Naive thymus-derived CD4-positive, alpha-beta T cell (primary cell): ENCODE measurements around the gene ERCC6. TPM values are rescaled to one million over a fixed set of nuclear protein-coding genes. Genes with fewer than 3 reads are reported as not detected.

Experiments
- ATAC-seq: fragments of 150-1000 bp; cut with Tn5 transposase; 2 replicates; pipeline ENCODE4 v1.10.0; 2021; ENCODE audit warnings: mild to moderate bottlenecking, moderate library complexity
- CTCF ChIA-PET: fragments of 350-600 bp; sonication (Branson Sonifier 250); formaldehyde crosslinking; loops from one replicate; lab custom pipeline; 2021; ENCODE audit warnings: antibody characterized with exemption; lab: Charles Lee
- POLR2A ChIA-PET: fragments of 350-600 bp; sonication (Branson Sonifier 250); formaldehyde crosslinking; loops from one replicate; lab custom pipeline; 2021; ENCODE audit warnings: antibody characterized with exemption, inconsistent platforms; lab: Charles Lee
- DNase-seq, 9 donors: peaks; one replicate each; pipeline versions ENCODE4 v3.0.0 to v3.0.0-alpha.2; 2020 to 2022; ENCODE audit warnings: mixed read lengths in 1 of 9
- H3K27ac ChIP-seq: one replicate; pipeline ENCODE4 v1.7.0; 2013; ENCODE audit warnings: mild to moderate bottlenecking, low read depth, low read length, moderate library complexity
- H3K27me3 ChIP-seq, 2 donors: one replicate each; pipeline ENCODE4 v1.7.0; 2013; ENCODE audit warnings: low read length in 2 of 2, mild to moderate bottlenecking in 2 of 2, moderate library complexity in 2 of 2; ENCODE audit not compliant: control insufficient read depth in 2 of 2, insufficient read depth in 2 of 2
- H3K36me3 ChIP-seq, 3 experiments: 1 replicate in 2 of 3; 2 replicates in 1 of 3; pipeline ENCODE4 v1.7.0; 2013; ENCODE audit warnings: low read length in 3 of 3, mild to moderate bottlenecking in 3 of 3, moderate library complexity in 1 of 3; ENCODE audit not compliant: insufficient read depth in 3 of 3, control insufficient read depth in 2 of 3
- H3K4me1 ChIP-seq, 2 donors: one replicate each; pipeline ENCODE4 v1.7.0; 2013; ENCODE audit warnings: low read length in 2 of 2, mild to moderate bottlenecking in 2 of 2, moderate library complexity in 1 of 2; ENCODE audit not compliant: control insufficient read depth in 2 of 2, insufficient read depth in 2 of 2
- H3K4me3 ChIP-seq: 2 replicates; pipeline ENCODE4 v1.7.0; 2013; ENCODE audit warnings: mild to moderate bottlenecking, low read length
- H3K9me3 ChIP-seq, 3 experiments: 1 replicate in 2 of 3; 2 replicates in 1 of 3; pipeline ENCODE4 v1.7.0; 2013; ENCODE audit warnings: low read length in 3 of 3; ENCODE audit not compliant: control insufficient read depth in 2 of 3
- H3K27ac Mint-ChIP-seq, 9 donors: one replicate each; pipeline ENCODE4 v1.8.0; 2020 to 2022; ENCODE audit warnings: mixed read lengths in 9 of 9, mild to moderate bottlenecking in 8 of 9, moderate library complexity in 5 of 9, inconsistent platforms in 2 of 9
- H3K27me3 Mint-ChIP-seq, 5 donors: one replicate each; pipeline ENCODE4 v1.8.0; 2021 to 2022; ENCODE audit warnings: mixed read lengths in 5 of 5, mild to moderate bottlenecking in 1 of 5
- H3K36me3 Mint-ChIP-seq, 5 donors: one replicate each; pipeline ENCODE4 v1.8.0; 2020 to 2022; ENCODE audit warnings: mixed read lengths in 5 of 5, mild to moderate bottlenecking in 3 of 5, inconsistent platforms in 1 of 5
- H3K4me1 Mint-ChIP-seq, 7 donors: one replicate each; pipeline ENCODE4 v1.8.0; 2020 to 2022; ENCODE audit warnings: mixed read lengths in 7 of 7, mild to moderate bottlenecking in 3 of 7, inconsistent platforms in 1 of 7
- H3K4me3 Mint-ChIP-seq, 10 donors: one replicate each; pipeline ENCODE4 v1.8.0; 2020 to 2022; ENCODE audit warnings: mild to moderate bottlenecking in 10 of 10, mixed read lengths in 10 of 10, moderate library complexity in 6 of 10, inconsistent platforms in 2 of 10
- H3K9me3 Mint-ChIP-seq, 11 donors: one replicate each; pipeline ENCODE4 v1.8.0; 2020 to 2022; ENCODE audit warnings: mixed read lengths in 11 of 11, mild to moderate bottlenecking in 4 of 11, inconsistent platforms in 1 of 11, moderate library complexity in 1 of 11
- intact Hi-C, 2 donors: fragments of 100-400 bp; cut with micrococcal nuclease; formaldehyde crosslinking; loops; one replicate each; pipeline ENCODE4 v1.15.1; 2023
- polyA plus RNA-seq, 2 donors: library from polyadenylated mRNA; unstranded; fragments of 300-500 nt; fragmentation: Illumina TruSeq; gene quantifications; one replicate each; pipeline ENCODE4 v1.2.3, GENCODE V29; 2021
- total RNA-seq, 6 experiments: library from RNA in 5 of 6; stranded (reverse) in 5 of 6; gene quantifications; 1 replicate in 5 of 6; 2 replicates in 1 of 6; pipeline ENCODE4 v1.2.3 and lab custom pipeline; 2021 to 2026

Gene ERCC6
- total and polyA plus RNA-seq, 7 experiments from 2014 or later: 11.0 to 50.7 (median 31.4) TPM

GRCh38 chr10:49471532-49471931 lies 67.4 kb downstream of the ERCC6 start:
- no peak for DNase-seq
- H3K4me1 ChIP-seq: no peaks in the 10 kb centered on the region
- no peak overlapping the region for H3K27ac ChIP-seq
- no peak for ATAC-seq
- no peaks in the 10 kb centered on the region for H3K27me3 ChIP-seq
- H3K36me3 ChIP-seq: peaks cover 7 to 86% (median 13%) of the 10 kb centered on the region in 3 experiments
- CTCF ChIA-PET: interaction anchor here (1.0 kb wide), 1 partner anchor 64 kb away, joined by 3 read pairs; no protein-coding TSS in a partner anchor
- peaks cover 31 to 95% (median 84%) of the 10 kb centered on the region in 5 donors for H3K36me3 Mint-ChIP-seq
- H3K27ac Mint-ChIP-seq: no peak overlapping the region
- H3K4me3 ChIP-seq: no peak overlapping the region
- no peaks in the 10 kb centered on the region for H3K27me3 Mint-ChIP-seq
- POLR2A ChIA-PET: no interaction called here
- intact Hi-C loops: no loop called here
- no peak overlapping the region for H3K4me3 Mint-ChIP-seq
- H3K4me1 Mint-ChIP-seq: no peaks in the 10 kb centered on the region
- no peaks in the 10 kb centered on the region for H3K9me3 ChIP-seq
- H3K9me3 Mint-ChIP-seq: peaks cover 0 to 5% (median 0%) of the 10 kb centered on the region in 11 donors

GRCh38 chr10:49465736-49466135 lies 73.2 kb downstream of the ERCC6 start:
- Mint-ChIP-seq H3K27me3 (no peaks in the 10 kb centered on the region), H3K27ac (no peak overlapping the region), H3K4me3 (no peak overlapping the region), H3K36me3 (peaks cover 38 to 89% (median 81%) of the 10 kb centered on the region in 5 donors), H3K4me1 (peaks cover 0 to 4% (median 0%) of the 10 kb centered on the region in 7 donors), H3K9me3 (peaks cover 7 to 28% (median 16%) of the 10 kb centered on the region in 11 donors)
- POLR2A ChIA-PET: no interaction called here
- Histone ChIP-seq H3K36me3 (peaks cover 0 to 48% (median 5%) of the 10 kb centered on the region in 3 experiments), H3K27me3 (no peaks in the 10 kb centered on the region), H3K4me1 (no peaks in the 10 kb centered on the region), H3K27ac (no peak overlapping the region), H3K4me3 (no peak overlapping the region), H3K9me3 (peaks cover 0 to 8% (median 0%) of the 10 kb centered on the region in 3 experiments)
- CTCF ChIA-PET: no interaction called here
- intact Hi-C loops: no loop called here
- ATAC-seq (no peak), DNase-seq (no peak)

Other genes starting within 250 kb of the ERCC6 start
- not detected for gene C10orf71, start 240.0 kb downstream of the ERCC6 start, total RNA-seq
- not detected for gene C10orf71, start 240.0 kb downstream of the ERCC6 start, polyA plus RNA-seq
- not detected for gene DRGX, start 143.0 kb downstream of the ERCC6 start, total RNA-seq
- not detected for gene DRGX, start 143.0 kb downstream of the ERCC6 start, polyA plus RNA-seq
- not detected for gene SLC18A3, start 71.2 kb upstream of the ERCC6 start, total RNA-seq
- gene SLC18A3, start 71.2 kb upstream of the ERCC6 start, polyA plus RNA-seq: not detected
- gene CHAT, start 74.9 kb upstream of the ERCC6 start, total RNA-seq: not detected
- gene CHAT, start 74.9 kb upstream of the ERCC6 start, polyA plus RNA-seq: not detected
- gene C10orf53, start 140.5 kb upstream of the ERCC6 start, total RNA-seq: not detected
- not detected for gene C10orf53, start 140.5 kb upstream of the ERCC6 start, polyA plus RNA-seq
- gene OGDHL, start 223.2 kb upstream of the ERCC6 start, total RNA-seq: not detected
- not detected for gene OGDHL, start 223.2 kb upstream of the ERCC6 start, polyA plus RNA-seq